K562 (cell line): Measurements from ENCODE around the gene UBFD1. TPM values are rescaled to one million over a fixed set of nuclear protein-coding genes. Genes with fewer than 3 reads are reported as not detected.

Source experiments
- CHD2 ChIP-seq: IDR thresholded peaks from 2 replicates; pipeline ENCODE4 v1.6.1; 2011; ENCODE audit warnings: low read depth, low read length
- DDX20 ChIP-seq: fragments of 450-650 bp; IDR thresholded peaks from 2 replicates; pipeline ENCODE4 v1.6.1; 2016; ENCODE audit warnings: missing genetic modification characterization, low read depth, mild to moderate bottlenecking, missing compliant biosample characterization, moderate library complexity
- HLTF ChIP-seq: fragments of 450-650 bp; IDR thresholded peaks from 2 replicates; pipeline ENCODE4 v1.6.1; 2016
- HOXB6 ChIP-seq: fragments of 250-450 bp; sonication (Bioruptor Pico); IDR thresholded peaks from 2 replicates; pipeline ENCODE4 v1.5.1; 2022; ENCODE audit warnings: mild to moderate bottlenecking, borderline replicate concordance
- ILF3 ChIP-seq: fragments of 450-650 bp; IDR thresholded peaks from 2 replicates; pipeline ENCODE4 v1.6.1; 2018; ENCODE audit warnings: antibody characterized with exemption, mild to moderate bottlenecking, moderate library complexity, borderline replicate concordance
- MCM5 ChIP-seq: fragments of 450-650 bp; IDR thresholded peaks from 2 replicates; pipeline ENCODE4 v1.6.1; 2016; ENCODE audit warnings: low read depth
- PTRF ChIP-seq: fragments of 450-650 bp; IDR thresholded peaks from 2 replicates; pipeline ENCODE4 v1.6.1; 2016; ENCODE audit warnings: mild to moderate bottlenecking, missing genetic modification characterization, missing compliant biosample characterization
- RB1 ChIP-seq: fragments of 450-650 bp; IDR thresholded peaks from 2 replicates; pipeline ENCODE4 v1.6.1; 2017; ENCODE audit warnings: low read depth, mild to moderate bottlenecking
- SRSF1 ChIP-seq: fragments of 200-400 bp; formaldehyde crosslinking; IDR thresholded peaks from 2 replicates; pipeline ENCODE4 v1.6.1; 2017; ENCODE audit warnings: mild to moderate bottlenecking, low read depth, low read length, moderate library complexity
- TAF1 ChIP-seq: IDR thresholded peaks from 2 replicates; pipeline ENCODE4 v1.6.1; 2011; ENCODE audit warnings: mild to moderate bottlenecking, low read length, moderate library complexity; ENCODE audit not compliant: insufficient read depth, control insufficient read depth, severe bottlenecking; ENCODE audit errors: extremely low read depth
- TBL1XR1 ChIP-seq, 2 experiments: IDR thresholded peaks; 2 replicates each; pipeline ENCODE4 v1.6.1; 2012; ENCODE audit warnings: improper control_type of control experiment in 2 of 2, low read length in 2 of 2, mild to moderate bottlenecking in 1 of 2
- TEAD4 ChIP-seq, 2 experiments: sonication (generic) in 1 of 2; formaldehyde crosslinking in 1 of 2; IDR thresholded peaks; 2 replicates each; pipeline versions ENCODE4 v1.6.1 to v1.8.0; 2012 to 2022; ENCODE audit warnings: borderline replicate concordance in 1 of 2, inconsistent platforms in 1 of 2, low read length in 1 of 2, mild to moderate bottlenecking in 1 of 2, missing genetic modification reagents in 1 of 2
- XRCC5 ChIP-seq: fragments of 200-400 bp; formaldehyde crosslinking; IDR thresholded peaks from 2 replicates; pipeline ENCODE4 v1.6.1; 2017; ENCODE audit warnings: low read depth, mild to moderate bottlenecking, low read length
- ZNF212 ChIP-seq: fragments of 450-650 bp; formaldehyde crosslinking; IDR thresholded peaks from 2 replicates; pipeline ENCODE4 v1.4.0; 2020; ENCODE audit warnings: mild to moderate bottlenecking
- ZNF239 ChIP-seq: fragments of 250-450 bp; sonication (Bioruptor Pico); IDR thresholded peaks from 2 replicates; pipeline ENCODE4 v1.4.0; 2020; ENCODE audit warnings: mild to moderate bottlenecking
- ZNF717 ChIP-seq: fragments of 250-450 bp; sonication (Bioruptor Pico); IDR thresholded peaks from 2 replicates; pipeline ENCODE4 v1.5.0; 2021
- polyA plus RNA-seq, 8 experiments: library from polyadenylated mRNA; depleted of rRNA in 4 of 8; stranded (reverse) in 5 of 8; unstranded in 3 of 8; fragments of >200 nt; fragmentation: Nextera tagmentation in 2 of 8; fragmentation: Illumina TruSeq in 1 of 8; extraction: Ambion mirVana in 2 of 8; extraction: Trizol in 1 of 8; gene quantifications; 2 replicates each; pipeline versions ENCODE4 v1.2.1 to v1.2.3, GENCODE V29; 2011 to 2014; ENCODE audit warnings: inconsistent platforms in 1 of 8, missing spikeins in 1 of 8
- total RNA-seq, 7 experiments: library from RNA; depleted of rRNA in 6 of 7; stranded (reverse); fragments of >200 nt in 6 of 7; fragmentation: Illumina TruSeq in 2 of 7; extraction: Trizol in 2 of 7; gene quantifications; 2 replicates each; pipeline versions ENCODE4 v1.2.1 to v1.2.3, GENCODE V29; 2011 to 2021; ENCODE audit warnings: low replicate concordance in 1 of 7
- TF ChIP-seq, protein P1 (sequence below): fragments of 450-650 bp; conservative IDR thresholded peaks from 2 replicates; pipeline ENCODE4 v1.6.1; 2016; ENCODE audit warnings: missing genetic modification characterization, low read depth, mild to moderate bottlenecking, control low read depth, missing compliant biosample characterization
- TF ChIP-seq, protein P2 (sequence below): sonication (generic); formaldehyde crosslinking; IDR thresholded peaks from 2 replicates; pipeline ENCODE4 v1.8.1; 2023; ENCODE audit warnings: mild to moderate bottlenecking, missing genetic modification reagents
- TF ChIP-seq, protein P3 (sequence below): sonication (generic); formaldehyde crosslinking; IDR thresholded peaks from 2 replicates; pipeline ENCODE4 v1.8.0; 2023; ENCODE audit warnings: mild to moderate bottlenecking, missing genetic modification reagents
- TF ChIP-seq, protein P4 (sequence below): fragments of 250-450 bp; sonication (Bioruptor Pico); IDR thresholded peaks from 2 replicates; pipeline ENCODE4 v1.8.0; 2021; ENCODE audit warnings: moderate library complexity, mild to moderate bottlenecking, inconsistent platforms

The UBFD1 gene
- total and polyA plus RNA-seq, 9 of the 15 experiments (the other 6 are each of a cell fraction or from before 2014, with no cell fraction given): 10.7 to 66.2 (median 34.0) TPM

GRCh38 chr16:23510164-23510914, 47.2 kb upstream of the UBFD1 start, which contains the start of gene GGA2 (continued):
- TF ChIP-seq, protein P1, sequence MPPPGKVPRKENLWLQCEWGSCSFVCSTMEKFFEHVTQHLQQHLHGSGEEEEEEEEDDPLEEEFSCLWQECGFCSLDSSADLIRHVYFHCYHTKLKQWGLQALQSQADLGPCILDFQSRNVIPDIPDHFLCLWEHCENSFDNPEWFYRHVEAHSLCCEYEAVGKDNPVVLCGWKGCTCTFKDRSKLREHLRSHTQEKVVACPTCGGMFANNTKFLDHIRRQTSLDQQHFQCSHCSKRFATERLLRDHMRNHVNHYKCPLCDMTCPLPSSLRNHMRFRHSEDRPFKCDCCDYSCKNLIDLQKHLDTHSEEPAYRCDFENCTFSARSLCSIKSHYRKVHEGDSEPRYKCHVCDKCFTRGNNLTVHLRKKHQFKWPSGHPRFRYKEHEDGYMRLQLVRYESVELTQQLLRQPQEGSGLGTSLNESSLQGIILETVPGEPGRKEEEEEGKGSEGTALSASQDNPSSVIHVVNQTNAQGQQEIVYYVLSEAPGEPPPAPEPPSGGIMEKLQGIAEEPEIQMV: no peak
- TF ChIP-seq, protein P2, sequence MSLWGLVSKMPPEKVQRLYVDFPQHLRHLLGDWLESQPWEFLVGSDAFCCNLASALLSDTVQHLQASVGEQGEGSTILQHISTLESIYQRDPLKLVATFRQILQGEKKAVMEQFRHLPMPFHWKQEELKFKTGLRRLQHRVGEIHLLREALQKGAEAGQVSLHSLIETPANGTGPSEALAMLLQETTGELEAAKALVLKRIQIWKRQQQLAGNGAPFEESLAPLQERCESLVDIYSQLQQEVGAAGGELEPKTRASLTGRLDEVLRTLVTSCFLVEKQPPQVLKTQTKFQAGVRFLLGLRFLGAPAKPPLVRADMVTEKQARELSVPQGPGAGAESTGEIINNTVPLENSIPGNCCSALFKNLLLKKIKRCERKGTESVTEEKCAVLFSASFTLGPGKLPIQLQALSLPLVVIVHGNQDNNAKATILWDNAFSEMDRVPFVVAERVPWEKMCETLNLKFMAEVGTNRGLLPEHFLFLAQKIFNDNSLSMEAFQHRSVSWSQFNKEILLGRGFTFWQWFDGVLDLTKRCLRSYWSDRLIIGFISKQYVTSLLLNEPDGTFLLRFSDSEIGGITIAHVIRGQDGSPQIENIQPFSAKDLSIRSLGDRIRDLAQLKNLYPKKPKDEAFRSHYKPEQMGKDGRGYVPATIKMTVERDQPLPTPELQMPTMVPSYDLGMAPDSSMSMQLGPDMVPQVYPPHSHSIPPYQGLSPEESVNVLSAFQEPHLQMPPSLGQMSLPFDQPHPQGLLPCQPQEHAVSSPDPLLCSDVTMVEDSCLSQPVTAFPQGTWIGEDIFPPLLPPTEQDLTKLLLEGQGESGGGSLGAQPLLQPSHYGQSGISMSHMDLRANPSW (CRISPR knock-in tag): no peak
- TF ChIP-seq, protein P3, sequence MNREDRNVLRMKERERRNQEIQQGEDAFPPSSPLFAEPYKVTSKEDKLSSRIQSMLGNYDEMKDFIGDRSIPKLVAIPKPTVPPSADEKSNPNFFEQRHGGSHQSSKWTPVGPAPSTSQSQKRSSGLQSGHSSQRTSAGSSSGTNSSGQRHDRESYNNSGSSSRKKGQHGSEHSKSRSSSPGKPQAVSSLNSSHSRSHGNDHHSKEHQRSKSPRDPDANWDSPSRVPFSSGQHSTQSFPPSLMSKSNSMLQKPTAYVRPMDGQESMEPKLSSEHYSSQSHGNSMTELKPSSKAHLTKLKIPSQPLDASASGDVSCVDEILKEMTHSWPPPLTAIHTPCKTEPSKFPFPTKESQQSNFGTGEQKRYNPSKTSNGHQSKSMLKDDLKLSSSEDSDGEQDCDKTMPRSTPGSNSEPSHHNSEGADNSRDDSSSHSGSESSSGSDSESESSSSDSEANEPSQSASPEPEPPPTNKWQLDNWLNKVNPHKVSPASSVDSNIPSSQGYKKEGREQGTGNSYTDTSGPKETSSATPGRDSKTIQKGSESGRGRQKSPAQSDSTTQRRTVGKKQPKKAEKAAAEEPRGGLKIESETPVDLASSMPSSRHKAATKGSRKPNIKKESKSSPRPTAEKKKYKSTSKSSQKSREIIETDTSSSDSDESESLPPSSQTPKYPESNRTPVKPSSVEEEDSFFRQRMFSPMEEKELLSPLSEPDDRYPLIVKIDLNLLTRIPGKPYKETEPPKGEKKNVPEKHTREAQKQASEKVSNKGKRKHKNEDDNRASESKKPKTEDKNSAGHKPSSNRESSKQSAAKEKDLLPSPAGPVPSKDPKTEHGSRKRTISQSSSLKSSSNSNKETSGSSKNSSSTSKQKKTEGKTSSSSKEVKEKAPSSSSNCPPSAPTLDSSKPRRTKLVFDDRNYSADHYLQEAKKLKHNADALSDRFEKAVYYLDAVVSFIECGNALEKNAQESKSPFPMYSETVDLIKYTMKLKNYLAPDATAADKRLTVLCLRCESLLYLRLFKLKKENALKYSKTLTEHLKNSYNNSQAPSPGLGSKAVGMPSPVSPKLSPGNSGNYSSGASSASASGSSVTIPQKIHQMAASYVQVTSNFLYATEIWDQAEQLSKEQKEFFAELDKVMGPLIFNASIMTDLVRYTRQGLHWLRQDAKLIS (CRISPR knock-in tag): no peak; the same call in 1 of the 2 replicates
- TF ChIP-seq HOXB6 (CRISPR knock-in tag) (no peak), ZNF239 (CRISPR knock-in tag) (no peak), HLTF (no peak), CHD2 (no peak; the same call in 1 of the 2 replicates), DDX20 (no peak), TBL1XR1 (IDR thresholded peaks at IDR 0.05; ENCODE audit: low read length in 2 of 2) (no peak), TAF1 (peak; percentile 83), RB1 (peak; percentile 95), XRCC5 (no peak), PTRF (tag) (no peak), TEAD4 (IDR thresholded peaks at IDR 0.05; ENCODE audit: low read length) (no peak), TEAD4 (CRISPR knock-in tag; IDR thresholded peaks at IDR 0.05; ENCODE audit: borderline replicate concordance) (peak; percentile 66; the same call in 1 of the 2 replicates), ZNF717 (CRISPR knock-in tag) (no peak), MCM5 (no peak), SRSF1 (no peak), ZNF212 (no peak), ILF3 (peak; percentile 84; the same call in 1 of the 2 replicates)
- TF ChIP-seq, protein P4, sequence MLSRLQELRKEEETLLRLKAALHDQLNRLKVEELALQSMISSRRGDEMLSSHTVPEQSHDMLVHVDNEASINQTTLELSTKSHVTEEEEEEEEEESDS (CRISPR knock-in tag): no peak
